CD4-positive, CD25-positive, alpha-beta regulatory T cell (primary cell): ENCODE data around the gene CD22. TPM values are rescaled to one million over a fixed set of nuclear protein-coding genes. Genes with fewer than 3 reads are reported as not detected.

Experiments used
- ATAC-seq, 2 donors: fragments of 150-1000 bp; cut with Tn5 transposase; one replicate each; pipeline ENCODE4 v1.10.0; 2021; ENCODE audit warnings: low read depth in 2 of 2, moderate number of reproducible peaks in 2 of 2, moderate library complexity in 1 of 2
- DNase-seq, 3 donors: peaks; one replicate each; pipeline versions ENCODE4 v3.0.0 to v3.0.0-alpha.2; 2012 to 2022; ENCODE audit warnings: mixed read lengths in 1 of 3
- H3K27ac ChIP-seq: one replicate; pipeline ENCODE4 v1.7.0; 2013; ENCODE audit warnings: mild to moderate bottlenecking, low read length; ENCODE audit not compliant: insufficient read depth, poor library complexity, severe bottlenecking
- H3K27me3 ChIP-seq: one replicate; pipeline ENCODE4 v1.7.0; 2013; ENCODE audit warnings: low read length; ENCODE audit not compliant: control insufficient read depth, insufficient read depth
- H3K36me3 ChIP-seq: one replicate; pipeline ENCODE4 v1.7.0; 2013; ENCODE audit warnings: mild to moderate bottlenecking, low read length, moderate library complexity; ENCODE audit not compliant: control insufficient read depth, insufficient read depth
- H3K4me1 ChIP-seq: 2 replicates; pipeline ENCODE4 v1.7.0; 2013; ENCODE audit warnings: mild to moderate bottlenecking, low read length; ENCODE audit not compliant: insufficient read depth, control insufficient read depth, poor library complexity, severe bottlenecking
- H3K4me3 ChIP-seq: one replicate; pipeline ENCODE4 v1.7.0; 2013; ENCODE audit warnings: low read depth, mild to moderate bottlenecking, low read length, moderate library complexity
- H3K9me3 ChIP-seq, 2 experiments: 1 replicate in 1 of 2; 2 replicates in 1 of 2; pipeline ENCODE4 v1.7.0; 2013; ENCODE audit warnings: low read length in 2 of 2, mild to moderate bottlenecking in 1 of 2, moderate library complexity in 1 of 2; ENCODE audit not compliant: control insufficient read depth in 2 of 2
- H3K27ac Mint-ChIP-seq, 3 donors: one replicate each; pipeline ENCODE4 v1.8.0; 2020 to 2022; ENCODE audit warnings: mild to moderate bottlenecking in 3 of 3, mixed read lengths in 3 of 3, moderate library complexity in 2 of 3
- H3K27me3 Mint-ChIP-seq: one replicate; pipeline ENCODE4 v1.8.0; 2022; ENCODE audit warnings: mild to moderate bottlenecking, mixed read lengths
- H3K36me3 Mint-ChIP-seq: one replicate; pipeline ENCODE4 v1.8.0; 2020; ENCODE audit warnings: mixed read lengths
- H3K4me1 Mint-ChIP-seq, 4 donors: one replicate each; pipeline ENCODE4 v1.8.0; 2020 to 2022; ENCODE audit warnings: mixed read lengths in 4 of 4, mild to moderate bottlenecking in 1 of 4
- H3K4me3 Mint-ChIP-seq, 4 donors: one replicate each; pipeline ENCODE4 v1.8.0; 2020 to 2022; ENCODE audit warnings: mild to moderate bottlenecking in 4 of 4, mixed read lengths in 4 of 4, moderate library complexity in 3 of 4
- H3K9me3 Mint-ChIP-seq, 7 donors: one replicate each; pipeline ENCODE4 v1.8.0; 2020 to 2022; ENCODE audit warnings: mixed read lengths in 7 of 7, mild to moderate bottlenecking in 3 of 7, moderate library complexity in 2 of 7
- polyA plus RNA-seq, 4 donors: library from polyadenylated mRNA; unstranded; fragments of 300-500 nt; fragmentation: Illumina TruSeq; gene quantifications; one replicate each; pipeline ENCODE4 v1.2.3, GENCODE V29; 2021
- total RNA-seq: library from RNA; stranded (reverse); gene quantifications from one replicate; pipeline ENCODE4 v1.2.3, GENCODE V29; 2022

CD22 gene
- total and polyA plus RNA-seq, 5 donors from 2014 or later: 0.15 to 3.3 (median 1.1) TPM; not detected in 1

DNA sequence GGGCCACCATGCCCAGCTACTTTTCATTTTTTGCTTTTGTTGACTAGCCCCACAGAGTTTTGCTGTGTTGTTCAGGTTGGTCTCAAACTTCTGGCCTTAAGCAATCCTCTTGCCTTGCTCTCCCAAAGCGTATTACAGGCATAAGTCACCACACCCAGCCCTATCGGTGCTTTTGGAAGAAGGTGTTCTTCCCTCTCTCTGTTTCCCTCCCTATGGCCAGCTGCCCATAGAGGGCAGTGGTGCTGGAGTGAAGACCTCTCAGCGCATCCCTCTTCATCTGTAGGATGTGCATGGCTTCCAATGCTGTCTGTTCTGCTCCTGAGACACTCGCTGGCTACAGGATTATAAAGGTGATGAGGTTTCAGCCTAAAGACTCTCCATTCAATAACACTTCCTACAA is 1.3 kb upstream of the CD22 start:
- H3K36me3 Mint-ChIP-seq: no peaks in the 10 kb centered on the region
- no peaks in the 10 kb centered on the region for H3K27me3 ChIP-seq
- no peak for DNase-seq
- no peak overlapping the region for H3K4me3 Mint-ChIP-seq
- H3K4me1 ChIP-seq: no peaks in the 10 kb centered on the region
- no peaks in the 10 kb centered on the region for H3K9me3 ChIP-seq
- no peak overlapping the region for H3K4me3 ChIP-seq
- H3K27ac Mint-ChIP-seq: no peak overlapping the region
- peaks cover 15% of the 10 kb centered on the region for H3K27me3 Mint-ChIP-seq
- H3K36me3 ChIP-seq: no peaks in the 10 kb centered on the region
- no peaks in the 10 kb centered on the region for H3K9me3 Mint-ChIP-seq
- H3K4me1 Mint-ChIP-seq: peaks cover 0 to 2% (median under 1%) of the 10 kb centered on the region in 4 donors
- H3K27ac ChIP-seq: no peak overlapping the region
- ATAC-seq: no peak

DNA sequence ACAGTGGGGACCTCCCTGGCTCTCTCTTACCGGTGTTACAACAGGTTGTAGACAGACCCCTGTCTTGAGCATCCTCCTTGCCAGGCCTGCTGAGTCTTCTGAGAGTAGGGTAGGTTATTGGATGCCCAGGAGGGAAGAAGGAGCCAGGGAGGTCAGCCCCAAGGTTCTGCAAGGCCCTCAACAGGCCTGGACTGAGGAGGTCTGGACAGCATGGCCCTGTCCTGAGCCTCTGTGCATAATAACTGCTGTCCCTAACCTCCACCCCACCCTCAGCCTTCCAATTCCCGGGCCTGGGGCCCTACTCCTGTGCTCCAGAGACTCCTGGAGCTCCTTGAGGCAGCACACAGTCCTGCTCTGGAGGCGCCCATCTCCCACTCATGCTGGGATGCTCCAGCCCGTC is 336 bp downstream of the CD22 start:
- H3K4me3 ChIP-seq: no peak overlapping the region
- peaks cover 15% of the 10 kb centered on the region for H3K27me3 Mint-ChIP-seq

DNA sequence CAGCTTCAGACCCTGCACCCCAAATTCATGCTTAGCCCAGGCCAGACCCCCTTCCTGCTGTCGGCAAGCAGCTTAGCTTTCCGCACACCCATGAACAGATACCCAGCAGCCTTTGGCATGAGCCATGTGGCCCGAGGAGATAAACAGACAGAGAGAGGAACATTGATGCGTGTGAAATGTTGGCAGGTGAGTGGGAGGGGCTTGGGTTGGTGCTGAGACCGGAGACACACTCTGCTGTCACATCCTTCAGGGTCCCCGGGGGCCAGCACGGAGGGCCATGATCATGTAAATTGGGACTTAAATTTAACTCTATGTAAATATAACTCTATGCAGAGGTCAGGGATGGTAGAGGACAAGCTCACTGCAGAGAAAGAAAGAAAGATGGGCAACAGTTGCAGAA is 1.5 kb downstream of the CD22 start:
- H3K9me3 Mint-ChIP-seq: no peaks in the 10 kb centered on the region
- H3K27me3 Mint-ChIP-seq: peaks cover 15% of the 10 kb centered on the region
- no peak overlapping the region for H3K4me3 Mint-ChIP-seq
- H3K27ac Mint-ChIP-seq: peak overlapping the region in 1 of 3 donors; percentile 50
- H3K36me3 Mint-ChIP-seq: no peaks in the 10 kb centered on the region
- Histone ChIP-seq H3K9me3 (no peaks in the 10 kb centered on the region), H3K4me3 (no peak overlapping the region), H3K36me3 (no peaks in the 10 kb centered on the region), H3K27me3 (no peaks in the 10 kb centered on the region), H3K27ac (no peak overlapping the region), H3K4me1 (no peaks in the 10 kb centered on the region)
- ATAC-seq (peak; percentile 21 to 56), DNase-seq (no peak)
- peaks cover 0 to 6% (median under 1%) of the 10 kb centered on the region in 4 donors for H3K4me1 Mint-ChIP-seq

More for the DNA sequence above, 336 bp downstream of the CD22 start:
- Mint-ChIP-seq H3K9me3 (no peaks in the 10 kb centered on the region), H3K4me3 (no peak overlapping the region), H3K36me3 (no peaks in the 10 kb centered on the region), H3K27ac (no peak overlapping the region), H3K4me1 (peaks cover 0 to 6% (median under 1%) of the 10 kb centered on the region in 4 donors)
- no peaks in the 10 kb centered on the region for H3K36me3 ChIP-seq
- no peak for DNase-seq
- ATAC-seq: no peak
- no peaks in the 10 kb centered on the region for H3K9me3 ChIP-seq
- no peaks in the 10 kb centered on the region for H3K27me3 ChIP-seq
- H3K4me1 ChIP-seq: no peaks in the 10 kb centered on the region
- H3K27ac ChIP-seq: no peak overlapping the region

DNA sequence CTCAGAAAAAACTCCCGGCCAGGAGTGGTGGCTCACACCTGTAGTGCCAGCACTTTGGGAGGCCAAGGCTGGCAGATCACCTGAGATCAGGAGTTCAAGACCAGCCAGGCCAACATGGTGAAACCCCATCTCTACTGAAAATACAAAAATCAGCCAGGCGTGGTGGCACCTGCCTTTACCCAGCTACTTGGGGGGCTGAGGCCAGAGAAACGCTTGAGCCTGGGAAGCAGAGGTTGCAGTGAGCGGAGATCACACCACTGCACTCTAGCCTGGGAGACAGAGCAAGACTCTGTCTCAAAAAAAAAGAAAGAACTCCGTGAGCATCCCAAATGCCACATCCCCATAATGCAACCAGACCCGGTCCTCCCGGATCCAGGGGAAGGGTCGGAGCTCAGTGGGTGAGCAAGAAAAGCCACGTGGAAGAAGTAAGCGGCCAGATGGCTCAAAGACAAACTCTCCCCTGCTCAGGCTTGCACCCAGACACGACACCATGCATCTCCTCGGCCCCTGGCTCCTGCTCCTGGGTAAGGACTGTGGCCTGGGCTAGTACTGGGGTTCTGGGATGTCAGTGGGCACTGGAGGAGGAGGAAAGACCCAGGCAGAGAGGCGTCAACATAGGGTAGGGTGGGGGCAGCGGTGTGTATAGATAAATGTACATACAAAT is 2.7 kb downstream of the CD22 start:
- Mint-ChIP-seq H3K27ac (no peak overlapping the region), H3K4me1 (peaks cover 0 to 6% (median under 1%) of the 10 kb centered on the region in 4 donors), H3K27me3 (peaks cover 19% of the 10 kb centered on the region), H3K36me3 (no peaks in the 10 kb centered on the region), H3K9me3 (no peaks in the 10 kb centered on the region), H3K4me3 (no peak overlapping the region)
- Histone ChIP-seq H3K27me3 (no peaks in the 10 kb centered on the region), H3K4me1 (no peaks in the 10 kb centered on the region), H3K36me3 (no peaks in the 10 kb centered on the region), H3K9me3 (no peaks in the 10 kb centered on the region), H3K4me3 (no peak overlapping the region), H3K27ac (no peak overlapping the region)
- DNase-seq: no peak
- no peak for ATAC-seq

DNA sequence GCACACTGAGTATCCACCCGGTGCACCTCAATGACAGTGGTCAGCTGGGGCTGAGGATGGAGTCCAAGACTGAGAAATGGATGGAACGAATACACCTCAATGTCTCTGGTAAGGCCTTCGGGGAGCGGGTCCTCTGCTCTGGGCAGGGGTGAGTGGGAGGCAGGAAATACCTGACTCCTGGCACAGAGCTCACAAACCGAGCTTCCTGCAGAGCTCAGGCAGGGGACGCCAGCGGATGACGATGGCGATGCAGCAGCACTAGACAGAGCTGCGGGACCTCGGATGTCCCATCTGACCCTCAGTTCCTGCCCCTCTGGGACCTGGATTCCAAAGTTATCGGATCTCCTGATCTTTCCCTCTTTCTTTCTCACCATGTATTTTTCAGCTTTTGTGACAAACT is 3.8 kb downstream of the CD22 start:
- peak in 2 of 3 donors; percentile 15 to 23 for DNase-seq
- no peak overlapping the region for H3K4me3 Mint-ChIP-seq
- H3K4me3 ChIP-seq: no peak overlapping the region
- no peak overlapping the region for H3K27ac Mint-ChIP-seq
- peaks cover 19% of the 10 kb centered on the region for H3K27me3 Mint-ChIP-seq
- H3K4me1 Mint-ChIP-seq: peaks cover 0 to 6% (median under 1%) of the 10 kb centered on the region in 4 donors
- no peaks in the 10 kb centered on the region for H3K27me3 ChIP-seq
- peak; percentile 53 to 65 for ATAC-seq
- no peaks in the 10 kb centered on the region for H3K36me3 Mint-ChIP-seq
- no peaks in the 10 kb centered on the region for H3K4me1 ChIP-seq
- H3K9me3 ChIP-seq: no peaks in the 10 kb centered on the region
- no peaks in the 10 kb centered on the region for H3K36me3 ChIP-seq
- H3K27ac ChIP-seq: no peak overlapping the region
- no peaks in the 10 kb centered on the region for H3K9me3 Mint-ChIP-seq

DNA sequence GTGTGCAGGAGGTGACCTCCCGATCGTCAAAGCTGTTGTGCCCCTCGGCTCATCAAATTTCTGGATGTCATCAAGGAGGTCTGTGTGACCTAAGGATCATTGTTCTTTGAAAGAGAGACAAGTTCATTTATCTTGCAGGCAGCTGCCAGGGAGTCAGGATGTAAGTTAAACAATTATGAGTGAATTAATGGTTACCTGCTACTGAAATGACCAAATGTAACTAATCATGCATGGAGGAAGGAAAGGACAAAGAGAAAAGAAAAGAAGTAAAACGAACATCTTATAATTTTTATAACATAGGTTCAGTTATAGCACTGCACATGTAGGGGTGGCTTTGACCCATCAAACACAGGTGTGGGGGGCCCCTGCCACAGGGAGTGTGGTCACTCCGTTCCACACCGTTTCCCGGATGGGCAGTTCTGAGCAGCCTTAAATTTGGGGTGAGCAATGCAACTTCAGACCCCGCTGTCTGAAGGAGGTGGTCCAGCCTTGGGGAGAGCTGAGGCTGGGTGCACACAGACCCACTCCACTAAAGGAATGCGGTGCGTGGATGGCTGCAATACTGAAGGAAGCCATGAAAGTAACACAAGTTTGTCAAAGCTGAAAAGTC is 5.3 kb downstream of the CD22 start:
- Histone ChIP-seq H3K9me3 (no peaks in the 10 kb centered on the region), H3K4me1 (no peaks in the 10 kb centered on the region), H3K4me3 (no peak overlapping the region), H3K27ac (no peak overlapping the region), H3K36me3 (no peaks in the 10 kb centered on the region), H3K27me3 (no peaks in the 10 kb centered on the region)
- Mint-ChIP-seq H3K27ac (no peak overlapping the region), H3K36me3 (no peaks in the 10 kb centered on the region), H3K4me3 (no peak overlapping the region), H3K4me1 (peaks cover 0 to 6% (median 0%) of the 10 kb centered on the region in 4 donors), H3K27me3 (peaks cover 9% of the 10 kb centered on the region), H3K9me3 (no peaks in the 10 kb centered on the region)
- DNase-seq: no peak
- ATAC-seq: no peak

DNA sequence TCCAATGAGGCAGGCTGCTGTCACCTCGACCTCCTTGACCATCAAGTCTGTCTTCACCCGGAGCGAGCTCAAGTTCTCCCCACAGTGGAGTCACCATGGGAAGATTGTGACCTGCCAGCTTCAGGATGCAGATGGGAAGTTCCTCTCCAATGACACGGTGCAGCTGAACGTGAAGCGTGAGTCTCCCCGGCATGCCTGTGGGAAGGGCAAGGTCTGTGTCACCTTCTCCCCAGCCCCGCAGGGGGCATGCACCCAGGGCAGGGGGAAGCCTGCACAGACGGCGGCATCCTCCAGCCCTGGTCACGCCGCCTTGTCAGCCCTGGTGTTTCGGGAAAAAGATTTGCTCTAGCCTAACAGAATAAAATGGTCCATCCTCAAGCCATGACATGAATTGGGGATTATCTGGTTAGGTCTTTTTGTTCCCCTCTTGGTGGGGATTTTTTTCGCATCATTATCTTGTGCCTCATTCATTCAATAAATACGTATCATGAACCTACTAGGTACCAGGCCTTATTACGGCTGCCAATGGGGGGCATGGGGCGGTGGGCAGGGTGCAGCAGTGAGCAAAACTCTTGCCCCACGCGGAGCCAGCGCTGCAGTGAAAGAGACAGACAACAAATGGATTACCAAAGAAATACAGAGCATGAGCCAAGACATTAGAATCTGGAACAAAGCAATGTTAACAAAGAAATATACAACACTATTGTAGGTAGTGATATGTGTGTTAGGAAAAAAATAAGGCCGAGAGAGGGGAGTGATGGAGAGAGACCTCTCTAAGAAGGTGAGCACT is 7.4 kb downstream of the CD22 start:
- Histone ChIP-seq H3K27ac (no peak overlapping the region), H3K4me3 (no peak overlapping the region), H3K27me3 (no peaks in the 10 kb centered on the region), H3K4me1 (no peaks in the 10 kb centered on the region), H3K9me3 (no peaks in the 10 kb centered on the region), H3K36me3 (no peaks in the 10 kb centered on the region)
- Mint-ChIP-seq H3K27ac (no peak overlapping the region), H3K9me3 (no peaks in the 10 kb centered on the region), H3K27me3 (peaks cover 9% of the 10 kb centered on the region), H3K36me3 (no peaks in the 10 kb centered on the region), H3K4me1 (peaks cover 0 to 6% (median 0%) of the 10 kb centered on the region in 4 donors), H3K4me3 (no peak overlapping the region)
- DNase-seq (no peak), ATAC-seq (no peak)
